HL-60/S4 (cell line): ENCODE data around the gene GRK3.

Source experiments
- in situ Hi-C: fragments of 300-500 bp; cut with MboI; formaldehyde crosslinking; loops from 2 replicates; pipeline ENCODE4 v1.14.3; 2022; ENCODE audit warnings: low sequenced_read_pairs

Gene GRK3

GRCh38 chr22:25658633-25659032 lies 94.2 kb downstream of the GRK3 start:
- in situ Hi-C loops = no loop called here

GRCh38 chr22:25659413-25659812 lies 94.9 kb downstream of the GRK3 start:
- in situ Hi-C loops = no loop called here

GRCh38 chr22:25660336-25660735 lies 95.9 kb downstream of the GRK3 start:
- in situ Hi-C loops = no loop called here

GRCh38 chr22:25661073-25661472 lies 96.6 kb downstream of the GRK3 start:
- in situ Hi-C loops = no loop called here

GRCh38 chr22:25663654-25664053 lies 99.2 kb downstream of the GRK3 start:
- in situ Hi-C loops = no loop called here

- in situ Hi-C loops = no loop called here
These were observed 101.8 kb downstream of the GRK3 start for GRCh38 chr22:25666308-25666707.

GRCh38 chr22:25668437-25668836 lies 104.0 kb downstream of the GRK3 start:
- in situ Hi-C loops = no loop called here

DNA sequence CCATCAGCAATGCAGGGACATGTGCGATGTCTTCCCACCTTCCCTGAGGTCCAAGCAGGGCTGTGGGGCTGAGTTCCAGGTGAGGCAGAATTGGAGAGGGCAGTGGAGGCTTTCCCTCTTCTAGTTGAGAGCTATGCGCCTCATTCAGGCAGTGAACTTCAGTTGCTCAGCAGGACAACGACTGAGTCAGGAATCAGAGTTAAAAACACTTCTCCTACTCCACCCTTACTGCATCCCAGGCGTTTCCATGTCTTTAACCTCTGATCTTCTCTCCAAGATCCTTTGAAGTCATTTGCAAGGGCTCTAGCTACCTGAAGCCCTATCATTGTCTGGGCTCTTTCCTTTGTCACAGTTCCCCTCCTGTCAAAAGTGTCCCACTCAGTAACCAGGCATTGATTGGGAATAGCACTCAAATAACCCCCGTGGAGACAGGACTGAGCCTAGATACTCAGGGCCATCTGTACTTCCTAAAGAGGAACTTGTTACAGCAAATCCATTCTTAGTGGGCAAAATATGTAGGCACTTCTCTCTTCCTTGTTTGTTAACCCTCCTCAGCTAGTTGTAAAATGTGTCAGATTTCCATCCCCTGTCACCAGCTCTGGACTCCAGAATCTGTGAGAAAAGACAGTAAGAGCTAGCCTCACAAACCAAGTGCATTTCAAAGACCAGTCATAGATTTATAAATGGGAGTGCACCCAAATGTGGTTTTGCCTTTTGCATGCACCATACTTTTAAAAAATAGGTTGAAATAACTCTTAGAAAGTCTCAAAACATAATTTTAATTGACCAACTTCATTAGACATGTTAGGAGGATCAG lies 105.0 kb downstream of the GRK3 start:
- in situ Hi-C loops = no loop called here

GRCh38 chr22:25670070-25670461 lies 105.6 kb downstream of the GRK3 start:
- in situ Hi-C loops = no loop called here

DNA sequence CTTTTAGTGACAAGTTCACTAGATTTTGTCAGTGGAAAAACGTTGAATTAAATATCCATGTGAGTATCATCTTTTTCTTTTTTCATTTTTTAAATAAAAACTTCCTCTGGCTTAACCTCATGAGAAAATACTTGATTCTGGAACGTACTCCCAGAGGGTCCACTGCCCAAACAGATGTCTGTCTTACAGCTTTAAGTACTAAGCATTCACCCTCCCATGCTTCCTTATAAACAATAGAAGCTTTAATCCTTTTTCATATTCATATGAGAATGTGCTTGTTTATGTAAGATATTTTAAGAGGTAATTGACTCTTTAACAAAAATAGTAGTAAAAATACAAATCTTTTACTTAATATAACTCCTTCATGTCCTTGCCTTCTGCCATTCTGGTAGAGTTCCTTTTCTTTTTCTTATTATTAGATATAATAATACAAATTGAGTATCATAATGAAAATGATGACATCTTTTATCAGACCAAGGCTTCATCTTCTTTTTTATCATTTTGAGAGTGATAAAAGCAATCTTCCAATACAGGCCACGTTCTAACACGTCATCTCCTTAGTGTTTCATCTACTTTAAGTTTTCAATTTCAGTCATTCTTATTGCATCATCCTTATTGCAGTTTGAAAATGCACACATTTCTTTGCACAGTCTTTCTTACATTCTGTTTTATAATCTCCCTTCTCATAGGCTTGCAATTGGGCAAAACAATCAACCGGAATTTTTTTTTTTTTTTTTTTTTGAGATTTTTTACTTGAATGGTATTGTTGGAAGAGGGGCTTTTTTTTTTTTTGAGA lies 108.0 kb downstream of the GRK3 start:
- in situ Hi-C loops = no loop called here

DNA sequence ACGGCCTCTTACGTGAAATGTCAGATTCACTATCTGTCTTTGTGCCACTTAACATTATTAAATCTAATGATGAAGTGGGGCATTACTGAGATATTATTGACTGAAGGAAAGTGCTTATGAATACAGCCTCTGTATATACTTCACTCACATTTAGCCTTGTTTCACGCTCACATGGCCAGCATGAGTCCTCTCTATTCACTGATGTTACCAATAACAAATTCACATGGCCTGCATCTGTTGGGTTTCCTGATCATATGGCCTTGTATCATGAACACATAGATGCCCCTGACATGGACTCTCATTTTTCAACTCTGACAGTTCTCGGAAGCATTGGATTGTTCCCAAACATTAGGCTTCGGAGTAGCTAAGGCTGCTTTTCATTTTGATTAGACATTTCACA lies 109.2 kb downstream of the GRK3 start:
- in situ Hi-C loops = no loop called here

GRCh38 chr22:25677631-25678030 lies 113.2 kb downstream of the GRK3 start:
- in situ Hi-C loops = no loop called here

DNA sequence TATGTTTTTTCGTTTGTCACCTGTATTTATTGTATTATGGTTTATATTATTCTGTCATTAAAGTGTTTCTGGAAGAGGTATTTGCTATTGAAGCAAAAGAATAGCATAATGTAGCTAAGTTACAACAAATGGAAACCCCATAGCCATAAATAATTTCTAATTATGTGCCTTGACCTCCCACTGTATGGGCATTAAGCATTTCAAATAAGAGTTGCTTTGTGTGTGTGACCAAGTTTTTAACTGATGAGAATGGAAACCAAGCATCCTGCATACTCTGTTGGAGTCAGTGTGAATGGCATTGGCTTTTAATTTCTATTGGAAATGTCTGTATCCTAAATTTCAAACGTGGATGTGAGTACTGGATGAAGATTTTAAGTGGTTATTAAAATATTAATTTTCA lies 115.6 kb downstream of the GRK3 start:
- in situ Hi-C loops = no loop called here

DNA sequence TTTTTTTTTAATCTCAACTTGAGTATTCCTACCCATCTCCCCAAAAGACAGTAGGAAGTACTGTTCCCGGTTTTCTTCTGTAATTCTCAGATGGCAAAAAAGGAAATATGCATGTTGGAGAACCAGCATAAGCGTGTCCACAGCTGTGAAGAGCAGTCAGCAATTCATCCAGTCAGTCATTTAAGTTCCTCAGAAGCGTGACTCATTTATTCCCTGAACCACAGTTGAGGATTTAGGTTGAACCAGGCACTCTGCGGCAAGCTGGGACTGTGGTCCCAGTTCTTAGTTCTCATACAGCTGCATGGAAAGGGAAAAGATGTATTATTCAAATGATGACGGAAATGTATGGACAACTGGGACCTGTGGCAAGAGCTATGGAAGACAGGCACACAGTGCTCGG lies 116.5 kb downstream of the GRK3 start:
- in situ Hi-C loops = no loop called here

- in situ Hi-C loops = no loop called here
These were observed 117.6 kb downstream of the GRK3 start for GRCh38 chr22:25682109-25682508.

DNA sequence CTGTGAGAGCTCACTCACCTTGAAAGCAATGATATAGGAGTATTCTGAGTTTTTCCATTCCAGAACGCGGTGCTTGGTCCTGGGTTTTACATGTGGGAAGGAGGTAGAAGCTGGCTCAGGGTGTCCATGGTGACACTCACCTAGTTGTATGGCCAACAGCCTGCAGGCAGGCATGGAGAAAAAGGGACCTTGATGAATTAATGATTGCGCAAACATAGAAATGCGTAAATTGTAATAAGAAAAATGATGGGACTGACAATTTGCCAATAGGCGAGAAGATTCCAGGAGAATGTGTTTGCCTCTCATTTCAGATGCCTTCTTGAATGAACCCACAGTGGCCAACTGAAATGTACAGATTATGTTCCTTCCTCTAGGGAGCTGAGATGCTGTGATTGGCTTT lies 124.2 kb downstream of the GRK3 start:
- in situ Hi-C loops = no loop called here

GRCh38 chr22:25689631-25690030 lies 125.2 kb downstream of the GRK3 start:
- in situ Hi-C loops = no loop called here

DNA sequence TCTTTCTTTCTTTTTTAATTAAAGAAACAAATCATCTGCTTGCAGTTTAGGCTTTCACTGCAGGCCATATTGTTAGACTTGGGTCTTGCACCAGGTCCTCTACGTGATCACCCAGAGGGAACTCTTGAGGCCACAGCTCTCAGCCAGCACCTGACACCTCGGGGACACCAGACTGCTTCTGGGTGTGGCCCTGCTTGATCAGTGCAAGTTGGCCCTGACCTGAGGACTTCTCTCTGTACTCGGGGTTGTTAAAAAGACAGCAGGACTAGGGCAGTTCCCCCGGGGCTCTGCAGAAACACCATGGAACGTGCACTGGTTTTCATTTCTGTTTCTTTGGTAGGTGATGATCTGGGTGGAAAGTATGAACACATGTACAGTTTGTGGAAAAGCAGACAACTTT lies 126.3 kb downstream of the GRK3 start:
- in situ Hi-C loops = no loop called here

- in situ Hi-C loops = no loop called here
These were observed 128.2 kb downstream of the GRK3 start for GRCh38 chr22:25692397-25693267.

DNA sequence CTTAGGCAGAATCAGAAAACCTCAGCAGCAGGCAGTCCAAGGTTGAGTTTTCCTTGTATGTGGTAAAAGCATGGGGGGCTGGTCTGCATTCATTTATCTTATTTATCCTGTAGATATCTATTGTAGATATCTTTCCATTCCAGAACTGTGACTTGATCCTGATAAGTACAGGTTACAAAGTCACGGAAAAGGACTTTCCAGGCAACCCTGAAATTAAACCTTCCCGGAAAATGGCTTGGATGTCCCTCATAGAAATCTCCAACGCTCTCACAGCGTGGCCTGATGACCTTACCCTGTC lies 128.7 kb downstream of the GRK3 start:
- in situ Hi-C loops = no loop called here

DNA sequence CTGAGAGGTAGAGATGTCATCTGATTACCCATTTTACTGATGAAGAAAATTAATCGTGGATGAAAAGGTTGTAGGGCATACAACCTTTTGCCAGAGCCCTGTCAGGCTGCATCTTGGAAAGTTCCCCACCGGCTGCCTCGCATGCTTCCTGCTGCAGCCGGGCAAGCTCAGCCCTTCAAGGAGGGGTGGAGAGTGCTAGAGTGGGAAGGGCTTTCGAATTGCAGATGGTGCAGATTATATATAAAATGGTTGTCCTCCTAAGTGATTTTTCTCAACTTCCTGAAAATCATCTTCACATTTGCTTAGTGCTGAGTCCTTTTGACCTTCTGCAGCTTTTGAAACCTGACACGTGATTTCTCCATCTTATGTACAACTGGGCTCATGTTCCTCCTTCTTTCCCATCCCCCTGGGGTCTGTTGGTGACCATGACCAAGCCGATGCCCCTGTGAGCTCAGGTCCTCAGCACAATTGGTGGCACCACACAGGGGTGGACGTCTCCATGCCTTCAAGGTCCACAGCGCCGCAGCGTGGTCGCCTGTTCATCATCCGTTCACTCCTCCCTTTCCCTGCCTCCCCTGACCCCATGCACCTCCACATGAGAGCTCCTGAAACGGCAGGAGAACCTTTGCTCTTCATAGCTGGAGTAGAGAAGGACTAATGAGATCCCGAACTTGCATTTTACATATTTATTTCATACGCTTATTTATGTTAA lies 129.9 kb downstream of the GRK3 start:
- in situ Hi-C loops = no loop called here
